Measurements from ENCODE around the gene RUNX2.
A peak's percentile ranks its signal among the peaks of the same experiment; 100 is the strongest.

The RUNX2 gene

DNA sequence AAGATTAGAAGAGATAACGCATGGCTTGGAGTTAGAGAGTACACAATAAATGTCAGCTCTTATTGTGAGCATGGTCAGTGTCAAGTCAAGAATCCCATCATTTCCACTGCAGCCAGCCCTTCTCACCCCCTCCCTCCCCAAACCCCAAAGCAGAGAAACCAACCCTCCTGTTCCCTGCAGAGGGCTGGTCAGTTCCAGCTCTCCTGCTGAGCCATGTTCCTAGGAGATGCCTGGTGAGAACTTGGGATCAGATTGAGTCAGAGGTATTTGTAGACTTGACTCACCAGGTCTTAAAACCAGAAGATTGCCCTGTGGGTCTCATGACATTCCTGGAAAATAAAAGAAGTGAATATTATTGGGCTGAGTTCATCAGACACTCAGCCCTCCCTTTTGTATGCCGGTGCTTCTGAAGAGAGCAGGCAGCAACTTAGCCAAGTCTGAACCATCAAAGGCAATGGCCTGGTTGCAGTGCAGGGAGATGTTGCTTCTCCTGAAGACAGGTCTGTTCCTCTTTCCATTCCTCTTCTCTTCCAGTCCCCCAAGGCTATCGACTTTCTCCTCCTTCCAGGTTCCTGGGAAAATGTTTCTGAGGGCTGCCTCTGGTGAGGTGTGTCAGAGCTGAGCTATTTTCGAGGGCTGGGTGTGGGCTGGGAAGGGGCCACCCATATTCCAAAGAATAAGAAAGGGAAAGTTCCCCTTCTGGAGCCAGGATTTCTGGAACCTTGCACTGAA is 327.8 kb downstream of the RUNX2 start:
- peak overlapping the region; percentile 45 for H4K91ac ChIP-seq (ENCODE audit: low read depth, low read length)
- H3K18ac ChIP-seq (ENCODE audit: low read length), result no peak overlapping the region
- no peak overlapping the region for H3K9ac ChIP-seq (ENCODE audit: low read length)
- H3K4ac ChIP-seq (ENCODE audit: low read depth, low read length), result no peak overlapping the region
- WGBS (ENCODE audit: extremely low coverage, insufficient coverage, insufficient read length), result no CpG with 5 or more reads among the region's 4 CpGs
- H3K79me1 ChIP-seq (ENCODE audit: low read length), result peaks cover 12% of the 10 kb centered on the region
- H3K4me2 ChIP-seq (ENCODE audit: low read length), result no peak overlapping the region
- H3K36me3 ChIP-seq (ENCODE audit: control insufficient read depth in 1 of 2, insufficient read depth in 2 of 2, low read length in 2 of 2), result peaks cover 0 to 2% of the 10 kb centered on the region in 2 experiments
- H3K4me3 ChIP-seq (ENCODE audit: low read depth, low read length), result no peak overlapping the region
- peak overlapping the region; percentile 55 for H2BK5ac ChIP-seq (ENCODE audit: low read depth, low read length, poor library complexity)
- no peak overlapping the region for H4K12ac ChIP-seq (ENCODE audit: low read depth, low read length)
- H2BK120ac ChIP-seq (ENCODE audit: insufficient read depth, low read length, poor library complexity), result no peak overlapping the region
- H3K14ac ChIP-seq (ENCODE audit: low read length), result no peak overlapping the region
- H3K79me2 ChIP-seq (ENCODE audit: control insufficient read depth, insufficient read depth, low read length, poor library complexity), result no peaks in the 10 kb centered on the region
- H3K27ac ChIP-seq (ENCODE audit: low read depth, low read length), result peak overlapping the region; percentile 70
- H4K8ac ChIP-seq (ENCODE audit: low read depth, low read length), result no peak overlapping the region
- no peaks in the 10 kb centered on the region for H3K27me3 ChIP-seq (ENCODE audit: insufficient read depth, low read length)
- no peak overlapping the region for H2BK12ac ChIP-seq (ENCODE audit: low read length)
- no peak overlapping the region for H2AFZ ChIP-seq (ENCODE audit: insufficient read depth, low read length, poor library complexity)
- H3K23ac ChIP-seq (ENCODE audit: low read length), result no peak overlapping the region
- DNase-seq, result peak; percentile 86 to 95
- H3K4me1 ChIP-seq (ENCODE audit: control insufficient read depth in 1 of 2, insufficient read depth in 2 of 2, low read length in 2 of 2), result peaks cover 13 to 21% of the 10 kb centered on the region in 2 experiments
- H3K9me3 ChIP-seq (ENCODE audit: insufficient read depth, low read depth, low read length), result peaks cover 4% of the 10 kb centered on the region
- no peak overlapping the region for H2AK5ac ChIP-seq (ENCODE audit: low read length)

DNA sequence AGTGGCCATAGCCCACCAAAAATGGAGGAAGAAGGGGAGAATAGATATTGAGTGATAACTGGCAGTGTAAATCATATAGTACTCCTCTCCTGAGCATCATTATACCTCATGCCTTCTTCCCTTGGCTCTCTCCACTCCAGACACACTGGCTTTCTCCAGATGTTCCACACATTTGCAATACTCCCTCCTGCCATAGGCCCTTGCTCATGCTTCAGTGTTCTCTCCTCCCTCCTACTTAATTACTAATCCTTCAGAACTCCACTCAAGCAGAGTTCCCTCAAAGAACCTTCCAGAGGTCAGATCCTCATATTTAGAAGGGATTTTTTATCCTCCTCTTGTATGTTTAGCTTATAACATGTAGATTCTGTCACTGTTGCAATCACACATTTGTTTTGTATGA is 329.1 kb downstream of the RUNX2 start:
- no peak overlapping the region for H3K23ac ChIP-seq (ENCODE audit: low read length)
- no peaks in the 10 kb centered on the region for H3K79me2 ChIP-seq (ENCODE audit: control insufficient read depth, insufficient read depth, low read length, poor library complexity)
- no peak overlapping the region for H2BK12ac ChIP-seq (ENCODE audit: low read length)
- H2AK5ac ChIP-seq (ENCODE audit: low read length), result no peak overlapping the region
- H3K27me3 ChIP-seq (ENCODE audit: insufficient read depth, low read length), result no peaks in the 10 kb centered on the region
- H3K4me3 ChIP-seq (ENCODE audit: low read depth, low read length), result no peak overlapping the region
- H4K8ac ChIP-seq (ENCODE audit: low read depth, low read length), result no peak overlapping the region
- no peak overlapping the region for H4K91ac ChIP-seq (ENCODE audit: low read depth, low read length)
- no peak overlapping the region for H3K18ac ChIP-seq (ENCODE audit: low read length)
- H3K36me3 ChIP-seq (ENCODE audit: control insufficient read depth in 1 of 2, insufficient read depth in 2 of 2, low read length in 2 of 2), result peaks cover 0 to 2% of the 10 kb centered on the region in 2 experiments
- no peak for DNase-seq
- H4K12ac ChIP-seq (ENCODE audit: low read depth, low read length), result no peak overlapping the region
- no peak overlapping the region for H2BK120ac ChIP-seq (ENCODE audit: insufficient read depth, low read length, poor library complexity)
- no peak overlapping the region for H3K4ac ChIP-seq (ENCODE audit: low read depth, low read length)
- H3K9me3 ChIP-seq (ENCODE audit: insufficient read depth, low read depth, low read length), result peaks cover 4% of the 10 kb centered on the region
- no peak overlapping the region for H2BK5ac ChIP-seq (ENCODE audit: low read depth, low read length, poor library complexity)
- peaks cover 3% of the 10 kb centered on the region for H3K79me1 ChIP-seq (ENCODE audit: low read length)
- H3K4me1 ChIP-seq (ENCODE audit: control insufficient read depth in 1 of 2, insufficient read depth in 2 of 2, low read length in 2 of 2), result peaks cover 7 to 11% of the 10 kb centered on the region in 2 experiments
- no peak overlapping the region for H3K4me2 ChIP-seq (ENCODE audit: low read length)
- H3K14ac ChIP-seq (ENCODE audit: low read length), result no peak overlapping the region
- H3K27ac ChIP-seq (ENCODE audit: low read depth, low read length), result peak overlapping the region; percentile 54
- H2AFZ ChIP-seq (ENCODE audit: insufficient read depth, low read length, poor library complexity), result no peak overlapping the region
- no peak overlapping the region for H3K9ac ChIP-seq (ENCODE audit: low read length)

DNA sequence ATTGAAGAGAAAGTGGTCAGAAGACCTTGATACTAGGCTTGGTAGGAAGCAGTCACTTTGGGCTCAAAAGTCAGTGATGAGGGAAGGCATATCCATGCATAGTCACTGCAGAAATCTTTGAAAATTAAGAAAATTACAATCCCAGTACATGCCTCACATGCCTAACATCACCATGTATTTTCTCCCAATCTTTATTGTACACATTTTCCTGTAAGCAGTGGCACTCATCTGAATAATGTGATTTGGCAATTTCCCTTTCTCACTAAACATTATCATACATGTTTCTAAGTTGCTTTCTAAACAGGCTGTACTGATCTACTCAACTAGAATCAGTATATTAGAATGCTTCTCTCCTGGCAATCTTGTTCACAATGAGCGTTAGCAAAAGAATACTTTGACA is 330.3 kb downstream of the RUNX2 start:
- Histone ChIP-seq H2AK5ac (ENCODE audit: low read length) (no peak overlapping the region), H4K12ac (ENCODE audit: low read depth, low read length) (no peak overlapping the region), H2BK5ac (ENCODE audit: low read depth, low read length, poor library complexity) (no peak overlapping the region), H3K9me3 (ENCODE audit: insufficient read depth, low read depth, low read length) (peaks cover 1% of the 10 kb centered on the region), H3K27me3 (ENCODE audit: insufficient read depth, low read length) (no peaks in the 10 kb centered on the region), H3K23ac (ENCODE audit: low read length) (no peak overlapping the region), H3K9ac (ENCODE audit: low read length) (no peak overlapping the region), H2BK12ac (ENCODE audit: low read length) (no peak overlapping the region), H3K4ac (ENCODE audit: low read depth, low read length) (no peak overlapping the region), H3K4me1 (ENCODE audit: control insufficient read depth in 1 of 2, insufficient read depth in 2 of 2, low read length in 2 of 2) (peaks cover 7 to 8% of the 10 kb centered on the region in 2 experiments), H3K18ac (ENCODE audit: low read length) (no peak overlapping the region), H4K8ac (ENCODE audit: low read depth, low read length) (no peak overlapping the region), H3K27ac (ENCODE audit: low read depth, low read length) (no peak overlapping the region), H3K79me2 (ENCODE audit: control insufficient read depth, insufficient read depth, low read length, poor library complexity) (no peaks in the 10 kb centered on the region), H3K36me3 (ENCODE audit: control insufficient read depth in 1 of 2, insufficient read depth in 2 of 2, low read length in 2 of 2) (no peaks in the 10 kb centered on the region), H2AFZ (ENCODE audit: insufficient read depth, low read length, poor library complexity) (no peak overlapping the region), H2BK120ac (ENCODE audit: insufficient read depth, low read length, poor library complexity) (no peak overlapping the region), H3K4me2 (ENCODE audit: low read length) (no peak overlapping the region), H4K91ac (ENCODE audit: low read depth, low read length) (no peak overlapping the region), H3K14ac (ENCODE audit: low read length) (no peak overlapping the region), H3K4me3 (ENCODE audit: low read depth, low read length) (no peak overlapping the region), H3K79me1 (ENCODE audit: low read length) (peaks cover 3% of the 10 kb centered on the region)
- DNase-seq, result no peak
- WGBS (ENCODE audit: extremely low coverage, insufficient coverage, insufficient read length), result no CpG with 5 or more reads among the region's 1 CpG

DNA sequence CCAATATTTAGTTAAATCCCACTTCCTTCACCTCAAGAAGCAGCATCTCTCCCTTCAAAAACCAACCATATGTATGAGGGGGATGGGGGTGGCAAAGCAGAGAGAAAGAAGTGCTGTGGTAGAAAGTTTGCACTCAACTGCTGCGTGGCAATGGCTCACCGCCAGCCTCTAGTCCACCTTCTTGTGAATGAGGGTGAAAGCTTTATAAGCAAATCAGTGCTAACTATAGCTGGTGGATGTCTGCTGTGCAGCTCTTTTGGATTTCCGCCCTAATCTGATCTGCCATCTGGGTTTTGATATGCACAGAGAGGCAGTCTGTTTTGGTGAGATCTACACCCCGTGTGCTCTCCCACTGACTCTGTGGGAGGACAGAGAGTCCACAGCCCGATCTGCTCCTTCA is 330.8 kb downstream of the RUNX2 start:
- H3K4me2 ChIP-seq (ENCODE audit: low read length), result no peak overlapping the region
- no peak overlapping the region for H4K12ac ChIP-seq (ENCODE audit: low read depth, low read length)
- H3K27ac ChIP-seq (ENCODE audit: low read depth, low read length), result no peak overlapping the region
- no peak overlapping the region for H3K23ac ChIP-seq (ENCODE audit: low read length)
- no peak overlapping the region for H2BK12ac ChIP-seq (ENCODE audit: low read length)
- no peak overlapping the region for H4K91ac ChIP-seq (ENCODE audit: low read depth, low read length)
- no peak overlapping the region for H3K14ac ChIP-seq (ENCODE audit: low read length)
- no peak overlapping the region for H2AK5ac ChIP-seq (ENCODE audit: low read length)
- H3K4me3 ChIP-seq (ENCODE audit: low read depth, low read length), result no peak overlapping the region
- no peak overlapping the region for H3K4ac ChIP-seq (ENCODE audit: low read depth, low read length)
- DNase-seq, result no peak
- no peak overlapping the region for H2BK5ac ChIP-seq (ENCODE audit: low read depth, low read length, poor library complexity)
- H3K79me2 ChIP-seq (ENCODE audit: control insufficient read depth, insufficient read depth, low read length, poor library complexity), result no peaks in the 10 kb centered on the region
- no peak overlapping the region for H3K9ac ChIP-seq (ENCODE audit: low read length)
- no peak overlapping the region for H4K8ac ChIP-seq (ENCODE audit: low read depth, low read length)
- no peaks in the 10 kb centered on the region for H3K36me3 ChIP-seq (ENCODE audit: control insufficient read depth in 1 of 2, insufficient read depth in 2 of 2, low read length in 2 of 2)
- no CpG with 5 or more reads among the region's 5 CpGs for WGBS (ENCODE audit: extremely low coverage, insufficient coverage, insufficient read length)
- peak overlapping the region; percentile 4 for H2BK120ac ChIP-seq (ENCODE audit: insufficient read depth, low read length, poor library complexity)
- peaks cover 3% of the 10 kb centered on the region for H3K9me3 ChIP-seq (ENCODE audit: insufficient read depth, low read depth, low read length)
- no peak overlapping the region for H2AFZ ChIP-seq (ENCODE audit: insufficient read depth, low read length, poor library complexity)
- no peaks in the 10 kb centered on the region for H3K27me3 ChIP-seq (ENCODE audit: insufficient read depth, low read length)
- peaks cover 3% of the 10 kb centered on the region for H3K79me1 ChIP-seq (ENCODE audit: low read length)
- H3K18ac ChIP-seq (ENCODE audit: low read length), result no peak overlapping the region
- H3K4me1 ChIP-seq (ENCODE audit: control insufficient read depth in 1 of 2, insufficient read depth in 2 of 2, low read length in 2 of 2), result peaks cover 7 to 13% of the 10 kb centered on the region in 2 experiments

All from trophoblast cell (in vitro differentiated cells and primary cell).